H9 (cell line): Measurements from ENCODE around the gene PREB. TPM values are rescaled to one million over a fixed set of nuclear protein-coding genes. Genes with fewer than 3 reads are reported as not detected.

ENCODE experiments used
- DNase-seq: peaks from one replicate; pipeline ENCODE4 v3.0.0-alpha.2; 2017
- H2AFZ ChIP-seq: one replicate; pipeline ENCODE4 v1.6.1; 2013; ENCODE audit warnings: mild to moderate bottlenecking, low read length, control low read depth, moderate library complexity
- H2AK5ac ChIP-seq: 2 replicates; pipeline ENCODE4 v1.6.1; 2013; ENCODE audit warnings: low read length, control low read depth, mixed read lengths; ENCODE audit not compliant: insufficient read length
- H2BK120ac ChIP-seq: one replicate; pipeline ENCODE4 v1.6.1; 2013; ENCODE audit warnings: low read depth, mild to moderate bottlenecking, low read length, control low read depth, inconsistent platforms; ENCODE audit not compliant: poor library complexity, severe bottlenecking
- H2BK12ac ChIP-seq: 2 replicates; pipeline ENCODE4 v1.6.1; 2013; ENCODE audit warnings: low read length, control low read depth, mixed read lengths, low read depth; ENCODE audit not compliant: insufficient read length
- H2BK15ac ChIP-seq: 2 replicates; pipeline ENCODE4 v1.6.1; 2013; ENCODE audit warnings: low read depth, low read length, control low read depth
- H2BK20ac ChIP-seq: one replicate; pipeline ENCODE4 v1.6.1; 2013; ENCODE audit warnings: low read depth, mild to moderate bottlenecking, low read length, control low read depth, inconsistent platforms; ENCODE audit not compliant: poor library complexity, severe bottlenecking
- H2BK5ac ChIP-seq: 2 replicates; pipeline ENCODE4 v1.6.1; 2013; ENCODE audit warnings: low read length, control low read depth, mixed read lengths; ENCODE audit not compliant: insufficient read length
- H3K14ac ChIP-seq: 2 replicates; pipeline ENCODE4 v1.6.1; 2013; ENCODE audit warnings: low read length, control low read depth; ENCODE audit not compliant: insufficient read depth
- H3K18ac ChIP-seq: 2 replicates; pipeline ENCODE4 v1.6.1; 2013; ENCODE audit warnings: low read depth, mild to moderate bottlenecking, mixed read lengths, low read length, control low read depth; ENCODE audit not compliant: insufficient read length
- H3K23ac ChIP-seq: 2 replicates; pipeline ENCODE4 v1.6.1; 2013; ENCODE audit warnings: low read length, control low read depth, mixed read lengths, low read depth; ENCODE audit not compliant: insufficient read length
- H3K23me2 ChIP-seq: 2 replicates; pipeline ENCODE4 v1.6.1; 2013; ENCODE audit warnings: low read depth, mild to moderate bottlenecking, mixed read lengths, low read length, control low read depth; ENCODE audit not compliant: insufficient read length, poor library complexity, severe bottlenecking
- H3K27ac ChIP-seq: 2 replicates; pipeline ENCODE4 v1.5.1; 2013; ENCODE audit warnings: low read length, control low read depth, mixed read lengths, low read depth; ENCODE audit not compliant: insufficient read length
- H3K27me3 ChIP-seq: 2 replicates; pipeline ENCODE4 v1.6.1; 2013; ENCODE audit warnings: low read length, control low read depth, inconsistent platforms; ENCODE audit not compliant: insufficient read depth
- H3K4ac ChIP-seq: 2 replicates; pipeline ENCODE4 v1.6.1; 2013; ENCODE audit warnings: low read depth, mild to moderate bottlenecking, control low read depth, inconsistent platforms, low read length, moderate library complexity
- H3K4me1 ChIP-seq: 2 replicates; pipeline ENCODE4 v1.6.1; 2013; ENCODE audit warnings: low read length, control low read depth, inconsistent platforms; ENCODE audit not compliant: insufficient read depth
- H3K4me2 ChIP-seq: 2 replicates; pipeline ENCODE4 v1.6.1; 2013; ENCODE audit warnings: low read length, control low read depth, mixed read lengths; ENCODE audit not compliant: insufficient read length, insufficient read depth
- H3K56ac ChIP-seq: 2 replicates; pipeline ENCODE4 v1.6.1; 2013; ENCODE audit warnings: low read depth, mild to moderate bottlenecking, mixed read lengths, low read length, control low read depth; ENCODE audit not compliant: insufficient read length
- H3K79me1 ChIP-seq: 2 replicates; pipeline ENCODE4 v1.6.1; 2013; ENCODE audit warnings: low read depth, mild to moderate bottlenecking, moderate library complexity, low read length, control low read depth, inconsistent platforms; ENCODE audit not compliant: insufficient read depth, poor library complexity, severe bottlenecking
- H3K79me2 ChIP-seq: 2 replicates; pipeline ENCODE4 v1.6.1; 2013; ENCODE audit warnings: low read length, control low read depth, inconsistent platforms; ENCODE audit not compliant: insufficient read depth
- H3K9ac ChIP-seq: 2 replicates; pipeline ENCODE4 v1.6.1; 2013; ENCODE audit warnings: low read length, control low read depth, mixed read lengths; ENCODE audit not compliant: insufficient read length; ENCODE audit errors: extremely low read depth
- H3K9me3 ChIP-seq: one replicate; pipeline ENCODE4 v1.6.1; 2013; ENCODE audit warnings: low read depth, low read length, inconsistent platforms; ENCODE audit not compliant: control insufficient read depth
- H3T11ph ChIP-seq: one replicate; pipeline ENCODE4 v1.6.1; 2013; ENCODE audit warnings: mild to moderate bottlenecking, low read length, control low read depth, inconsistent platforms
- H4K20me1 ChIP-seq: one replicate; pipeline ENCODE4 v1.6.1; 2013; ENCODE audit not compliant: control insufficient read depth, insufficient read length, insufficient read depth
- H4K5ac ChIP-seq: 2 replicates; pipeline ENCODE4 v1.6.1; 2013; ENCODE audit warnings: low read depth, mild to moderate bottlenecking, mixed read lengths, low read length, control low read depth; ENCODE audit not compliant: insufficient read length
- H4K8ac ChIP-seq: replicated peaks from 2 replicates; pipeline ENCODE4 v1.6.1; 2013; ENCODE audit warnings: low read length, control low read depth, mixed read lengths, low read depth; ENCODE audit not compliant: insufficient read length
- H4K91ac ChIP-seq: 2 replicates; pipeline ENCODE4 v1.6.1; 2013; ENCODE audit warnings: low read depth, mild to moderate bottlenecking, moderate library complexity, mixed read lengths, low read length, control low read depth; ENCODE audit not compliant: insufficient read length
- H3K27ac Mint-ChIP-seq, 3 experiments: 2 replicates in 2 of 3; 3 replicates in 1 of 3; pipeline ENCODE4 v1.8.0; 2020 to 2021; ENCODE audit warnings: mixed read lengths in 3 of 3, mild to moderate bottlenecking in 1 of 3, moderate library complexity in 1 of 3
- H3K27me3 Mint-ChIP-seq: 2 replicates; pipeline ENCODE4 v1.8.0; 2021; ENCODE audit warnings: low read depth, mild to moderate bottlenecking, moderate library complexity, mixed read lengths
- H3K36me3 Mint-ChIP-seq, 3 experiments: 2 replicates in 2 of 3; 3 replicates in 1 of 3; pipeline ENCODE4 v1.8.0; 2020 to 2021; ENCODE audit warnings: low read depth in 3 of 3, mixed read lengths in 3 of 3; ENCODE audit not compliant: insufficient read depth in 1 of 3
- H3K4me1 Mint-ChIP-seq, 2 experiments: 2 replicates each; pipeline ENCODE4 v1.8.0; 2020; ENCODE audit warnings: mixed read lengths in 2 of 2
- H3K4me3 Mint-ChIP-seq, 2 experiments: 2 replicates in 1 of 2; 3 replicates in 1 of 2; pipeline ENCODE4 v1.8.0; 2020 to 2021; ENCODE audit warnings: mild to moderate bottlenecking in 2 of 2, mixed read lengths in 2 of 2, moderate library complexity in 1 of 2
- H3K9me3 Mint-ChIP-seq, 2 experiments: 2 replicates in 1 of 2; 3 replicates in 1 of 2; pipeline ENCODE4 v1.8.0; 2020; ENCODE audit warnings: mild to moderate bottlenecking in 2 of 2, mixed read lengths in 2 of 2, moderate library complexity in 1 of 2
- WGBS: extraction: QIAGEN DNeasy Blood & Tissue Kit; methylation state at CpG from one replicate; pipeline ENCODE4 v1.1.7; 2013; ENCODE audit warnings: missing lambda C conversion rate, low lambda C conversion rate, mixed read lengths; ENCODE audit not compliant: insufficient read length; ENCODE audit errors: extremely low coverage; 5-methylcytosine and 5-hydroxymethylcytosine counted together
- total RNA-seq: library from RNA; stranded (reverse); gene quantifications from 2 replicates; pipeline ENCODE4 v1.2.1, GENCODE V29; 2021
- TF ChIP-seq, protein P1 (sequence below): fragments of 200-600 bp; sonication (generic); conservative IDR thresholded peaks from 3 replicates; pipeline ENCODE4 v1.8.0; 2021; ENCODE audit warnings: antibody characterized with exemption, mild to moderate bottlenecking

PREB gene
- total RNA-seq, 1 experiment from 2014 or later: 43.6 TPM

DNA sequence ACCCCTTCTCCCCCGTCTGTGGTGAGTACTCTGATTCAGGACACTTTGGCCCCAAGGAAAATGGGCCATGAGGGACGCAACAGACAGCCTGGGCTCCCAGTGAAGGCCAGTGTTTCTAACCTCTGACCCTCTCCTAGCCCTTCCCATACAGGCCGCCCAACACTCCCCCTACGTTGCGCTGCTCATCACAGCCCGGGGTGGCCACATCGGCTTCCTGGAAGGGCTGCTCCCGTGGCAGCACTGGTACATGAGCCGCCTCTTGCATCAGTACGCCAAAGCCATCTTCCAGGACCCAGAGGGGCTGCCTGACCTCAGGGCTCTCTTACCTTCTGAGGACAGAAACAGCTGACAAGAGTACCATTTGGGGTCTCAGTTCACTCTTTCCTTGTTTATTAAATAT lies 4.0 kb downstream of the PREB start:
- Histone ChIP-seq H3T11ph (no peak overlapping the region), H2BK15ac (no peak overlapping the region), H3K4me1 (no peaks in the 10 kb centered on the region), H3K14ac (no peak overlapping the region), H3K18ac (no peak overlapping the region), H3K27ac (no peak overlapping the region), H3K56ac (no peak overlapping the region), H4K5ac (no peak overlapping the region), H2BK12ac (no peak overlapping the region), H2AFZ (no peak overlapping the region), H3K27me3 (no peaks in the 10 kb centered on the region), H3K23ac (no peak overlapping the region), H4K91ac (no peak overlapping the region), H2AK5ac (no peak overlapping the region), H2BK20ac (no peak overlapping the region), H3K9ac (no peak overlapping the region), H2BK120ac (no peak overlapping the region), H3K79me2 (peaks cover 2% of the 10 kb centered on the region; the same call in 1 of the 2 replicates), H3K9me3 (no peaks in the 10 kb centered on the region), H3K79me1 (peaks cover 4% of the 10 kb centered on the region), H4K8ac (no peak overlapping the region), H3K4me2 (no peak overlapping the region), H3K23me2 (no peaks in the 10 kb centered on the region), H4K20me1 (no peaks in the 10 kb centered on the region), H2BK5ac (no peak overlapping the region), H3K4ac (no peak overlapping the region)
- Mint-ChIP-seq H3K4me3 (no peak overlapping the region), H3K4me1 (peaks cover 10 to 11% of the 10 kb centered on the region in 2 experiments), H3K27ac (no peak overlapping the region), H3K27me3 (no peaks in the 10 kb centered on the region; the same call in none of the 2 replicates), H3K36me3 (peaks cover 9 to 38% (median 34%) of the 10 kb centered on the region in 3 experiments), H3K9me3 (no peaks in the 10 kb centered on the region)
- TF ChIP-seq, protein P1, sequence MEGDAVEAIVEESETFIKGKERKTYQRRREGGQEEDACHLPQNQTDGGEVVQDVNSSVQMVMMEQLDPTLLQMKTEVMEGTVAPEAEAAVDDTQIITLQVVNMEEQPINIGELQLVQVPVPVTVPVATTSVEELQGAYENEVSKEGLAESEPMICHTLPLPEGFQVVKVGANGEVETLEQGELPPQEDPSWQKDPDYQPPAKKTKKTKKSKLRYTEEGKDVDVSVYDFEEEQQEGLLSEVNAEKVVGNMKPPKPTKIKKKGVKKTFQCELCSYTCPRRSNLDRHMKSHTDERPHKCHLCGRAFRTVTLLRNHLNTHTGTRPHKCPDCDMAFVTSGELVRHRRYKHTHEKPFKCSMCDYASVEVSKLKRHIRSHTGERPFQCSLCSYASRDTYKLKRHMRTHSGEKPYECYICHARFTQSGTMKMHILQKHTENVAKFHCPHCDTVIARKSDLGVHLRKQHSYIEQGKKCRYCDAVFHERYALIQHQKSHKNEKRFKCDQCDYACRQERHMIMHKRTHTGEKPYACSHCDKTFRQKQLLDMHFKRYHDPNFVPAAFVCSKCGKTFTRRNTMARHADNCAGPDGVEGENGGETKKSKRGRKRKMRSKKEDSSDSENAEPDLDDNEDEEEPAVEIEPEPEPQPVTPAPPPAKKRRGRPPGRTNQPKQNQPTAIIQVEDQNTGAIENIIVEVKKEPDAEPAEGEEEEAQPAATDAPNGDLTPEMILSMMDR: no peak
- no CpG with 5 or more reads among the region's 10 CpGs for WGBS
- DNase-seq: no peak
